GM21786 (cell line): ENCODE measurements around the gene ILDR1.
A peak's percentile ranks its signal among the peaks of the same experiment; 100 is the strongest.
"Not testable (repeated sequence)": the region's sequence is repeated elsewhere in the genome, so short reads cannot be mapped to it uniquely, and the experiment has no call there.

Experiments
- ATAC-seq: cut with Tn5 transposase; IDR thresholded peaks from one replicate; pipeline ENCODE4 v1.9.1; 2021; ENCODE audit not compliant: unreplicated experiment

Gene ILDR1

DNA sequence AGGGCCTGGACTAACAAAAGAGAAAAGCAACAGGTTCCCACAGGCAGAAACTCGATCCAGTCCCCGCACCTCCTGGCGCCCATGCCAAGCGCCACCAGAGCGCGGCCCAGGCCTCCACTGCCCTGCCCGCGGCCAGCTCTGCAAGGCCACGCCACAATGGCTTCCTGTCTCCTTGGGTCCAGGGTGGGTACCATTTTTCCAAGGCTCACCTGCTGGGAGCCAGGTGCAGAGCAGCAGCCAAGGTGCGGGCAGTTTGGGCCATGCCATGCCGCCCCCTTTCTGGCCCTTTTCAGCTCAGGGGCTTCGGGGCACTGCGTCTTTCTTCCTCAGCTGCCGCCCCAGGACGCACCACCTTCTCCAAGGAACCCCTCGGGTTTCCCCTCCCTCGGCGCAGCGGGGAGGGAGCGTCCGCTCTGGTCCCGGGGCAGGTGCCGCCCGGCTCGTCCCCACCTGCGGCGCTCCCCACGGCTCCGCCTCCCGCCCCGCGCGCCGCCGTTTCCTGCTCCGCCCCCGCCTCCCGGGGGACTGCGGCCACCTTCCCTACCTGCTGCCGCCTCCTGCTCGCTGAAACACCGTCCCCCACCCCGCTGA lies at the start of gene ILDR1:
ILDR1 (minus strand) TSS at position 437 of the 591 bp plus-strand sequence; CDS start at position 267, 170 bp downstream.
- peak; percentile 51 for ATAC-seq

DNA sequence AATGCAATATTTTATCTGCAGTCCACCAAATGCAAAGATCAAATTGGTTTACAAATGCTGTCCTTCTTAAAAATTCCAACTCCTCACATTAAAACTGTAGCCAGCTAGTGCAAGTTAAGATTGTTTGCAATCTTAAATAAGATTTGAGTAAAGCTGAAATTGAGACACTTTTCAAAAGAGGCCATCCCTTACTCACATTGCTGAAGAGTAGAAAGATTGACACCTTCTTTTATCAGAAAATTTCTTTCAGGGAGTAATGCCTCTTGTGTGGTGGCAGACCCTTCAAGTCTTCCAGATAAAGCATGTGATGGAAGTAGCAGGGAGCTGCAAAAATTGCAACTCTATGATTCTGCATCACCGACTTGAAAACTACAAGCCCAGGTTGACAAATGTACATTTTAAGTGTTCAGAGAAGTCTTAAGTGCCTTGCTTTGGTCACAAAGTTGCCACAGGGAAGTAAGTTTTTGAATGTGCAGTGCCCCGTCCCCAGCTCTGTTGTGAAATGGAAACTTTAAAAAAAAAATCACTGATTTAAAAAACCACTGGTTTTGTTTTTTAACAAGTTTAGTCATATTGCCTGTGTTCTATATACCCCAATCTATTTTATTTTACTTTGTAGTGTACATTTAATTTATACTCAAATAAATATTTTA lies 45.7 kb upstream of the ILDR1 start:
- peak; percentile 43 for ATAC-seq

DNA sequence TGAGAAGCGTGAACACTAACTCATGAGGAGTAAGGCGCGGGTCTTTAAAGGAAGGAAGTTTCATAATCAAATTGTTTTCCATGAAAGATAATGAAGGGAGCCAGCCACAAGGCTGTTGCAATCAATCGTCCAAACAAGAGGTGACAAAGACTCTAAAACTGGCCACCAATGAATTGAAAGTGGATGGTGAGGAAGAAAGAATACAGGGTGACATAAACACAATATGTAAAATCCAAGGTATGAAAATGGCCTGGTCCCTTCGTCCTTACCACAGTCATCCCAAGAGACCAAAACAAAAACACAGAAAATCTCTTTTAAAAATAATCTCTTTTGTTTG lies 45.1 kb upstream of the ILDR1 start:
- peak; percentile 44 for ATAC-seq

DNA sequence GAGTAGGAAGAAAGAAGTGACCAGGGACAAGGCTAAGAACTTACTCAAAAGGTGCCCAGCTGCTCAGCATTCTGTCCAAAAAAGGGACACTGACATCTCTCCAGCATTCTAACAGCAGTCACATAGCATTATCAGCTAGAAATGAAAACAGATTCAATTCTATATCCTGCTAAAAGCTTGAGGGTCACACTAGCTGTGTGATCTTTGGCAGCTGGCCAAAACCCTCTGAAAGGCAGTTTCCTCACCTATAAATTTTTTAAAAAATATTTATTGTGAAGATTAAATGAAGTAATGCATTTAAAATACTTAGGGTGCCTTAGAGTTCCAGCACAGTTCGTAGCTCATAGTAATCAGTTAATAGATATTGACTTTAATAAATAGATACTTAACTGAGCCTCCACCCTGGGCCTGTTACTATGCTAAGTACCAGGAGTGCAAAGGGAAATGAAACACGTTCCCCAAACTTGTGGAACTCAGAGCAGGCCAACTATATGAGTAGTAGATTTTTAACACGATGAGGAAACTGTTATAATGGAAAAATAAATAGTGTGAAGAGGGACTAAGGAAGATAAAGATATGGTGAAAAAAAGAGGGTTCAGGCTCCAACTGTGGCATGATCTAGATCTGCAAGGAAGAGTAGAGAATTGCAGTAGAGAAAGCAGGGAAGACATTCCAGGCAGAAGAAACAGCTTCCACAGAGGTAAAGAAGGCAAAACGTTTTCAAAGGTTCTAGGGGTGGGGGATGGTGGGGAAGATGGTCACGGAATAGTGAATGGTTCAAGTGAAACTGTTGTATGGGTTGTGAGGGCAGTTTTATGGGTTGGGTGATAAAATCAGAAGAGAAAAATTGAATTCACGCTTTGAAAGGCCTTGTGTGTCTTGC lies 44.5 kb upstream of the ILDR1 start:
- ATAC-seq, result peak; percentile 15

DNA sequence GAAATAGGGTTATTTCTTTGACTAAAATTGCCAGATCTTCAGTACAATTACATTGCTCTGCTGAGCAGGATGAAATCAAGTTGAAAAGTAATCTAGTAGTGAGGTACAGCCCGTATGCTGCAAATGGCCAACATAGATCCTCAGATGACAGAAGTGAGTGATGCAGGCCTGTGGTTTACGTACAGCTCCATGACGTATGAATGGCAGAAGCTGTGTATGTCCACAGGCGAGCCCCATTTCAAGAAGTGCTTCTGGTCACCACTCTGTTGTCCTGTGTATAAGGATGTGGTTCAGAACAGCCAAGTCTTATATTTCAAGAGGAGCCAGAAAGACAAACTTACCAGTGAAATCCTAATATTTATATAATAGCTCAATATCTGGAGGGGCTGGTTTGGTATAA lies 42.3 kb upstream of the ILDR1 start:
- no peak for ATAC-seq

DNA sequence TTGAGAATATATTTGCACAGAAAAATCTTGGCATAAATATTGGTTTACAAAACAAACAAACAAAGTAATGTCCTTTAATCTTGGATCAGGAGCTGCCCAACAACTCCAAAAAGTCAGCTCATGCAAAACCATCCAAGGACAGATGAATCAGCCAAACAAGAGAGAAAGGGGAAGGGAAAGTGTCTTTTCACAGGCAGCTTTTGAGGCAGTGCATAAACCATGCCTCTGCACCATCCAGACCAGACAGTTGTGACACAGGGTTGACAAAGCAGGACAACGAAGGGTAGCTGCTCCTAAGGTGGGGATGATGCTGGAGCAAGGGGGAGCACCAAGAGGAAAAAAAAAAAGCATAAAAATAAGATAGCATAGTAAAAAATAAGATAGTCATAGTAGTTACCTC lies 41.9 kb upstream of the ILDR1 start:
- ATAC-seq, result peak; percentile 40

DNA sequence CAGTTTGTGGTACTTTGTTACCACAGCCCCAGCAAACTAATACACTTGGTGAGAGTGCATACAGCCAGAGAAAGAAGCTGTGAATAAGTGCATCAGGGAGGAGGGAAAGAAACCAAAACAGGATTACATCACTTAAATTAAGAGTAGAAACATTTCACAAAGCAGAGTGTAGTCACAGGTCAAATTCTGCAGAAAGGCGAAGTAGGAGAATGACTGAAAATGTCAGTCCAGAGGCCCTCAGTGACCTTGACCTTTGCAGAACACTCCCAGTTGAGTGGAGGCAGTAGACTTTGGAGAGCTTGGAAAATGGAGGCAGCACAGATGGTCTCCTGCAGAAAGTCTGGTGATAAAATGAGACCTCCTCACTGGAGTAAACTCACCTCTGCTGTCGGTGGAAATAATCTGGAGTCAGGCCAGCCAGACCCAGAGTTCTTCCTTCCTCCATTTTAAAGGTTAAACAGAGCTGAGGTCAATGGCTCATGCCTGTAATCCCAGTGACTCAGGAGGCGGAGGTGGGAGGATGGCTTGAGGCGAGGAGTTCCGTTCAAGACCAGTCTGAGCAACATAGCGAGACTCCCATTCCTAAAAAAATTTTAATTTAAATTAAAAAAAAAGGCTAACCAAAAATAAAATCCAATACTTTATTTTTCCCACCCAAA lies 38.1 kb upstream of the ILDR1 start:
- no peak for ATAC-seq

DNA sequence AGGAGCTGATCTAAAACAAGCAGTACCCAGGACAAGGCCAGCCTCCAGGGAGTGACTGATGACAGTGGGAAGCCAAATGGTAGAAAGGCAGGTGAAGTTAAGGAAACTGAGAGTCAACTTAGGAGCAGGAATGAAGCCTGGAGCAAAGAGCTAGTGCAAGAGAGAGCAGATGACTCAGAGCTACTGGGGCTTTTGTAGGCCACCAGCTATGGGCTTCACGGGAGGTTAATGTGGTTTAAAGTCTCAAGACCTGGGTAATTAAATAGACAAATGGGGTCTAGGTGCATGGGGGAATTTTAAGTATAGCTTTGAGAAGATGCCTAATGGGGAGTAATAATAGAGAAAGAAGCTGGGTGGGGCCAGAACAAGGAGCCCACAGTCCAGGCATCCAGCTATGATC lies 36.2 kb upstream of the ILDR1 start:
- ATAC-seq, result peak; percentile 40

DNA sequence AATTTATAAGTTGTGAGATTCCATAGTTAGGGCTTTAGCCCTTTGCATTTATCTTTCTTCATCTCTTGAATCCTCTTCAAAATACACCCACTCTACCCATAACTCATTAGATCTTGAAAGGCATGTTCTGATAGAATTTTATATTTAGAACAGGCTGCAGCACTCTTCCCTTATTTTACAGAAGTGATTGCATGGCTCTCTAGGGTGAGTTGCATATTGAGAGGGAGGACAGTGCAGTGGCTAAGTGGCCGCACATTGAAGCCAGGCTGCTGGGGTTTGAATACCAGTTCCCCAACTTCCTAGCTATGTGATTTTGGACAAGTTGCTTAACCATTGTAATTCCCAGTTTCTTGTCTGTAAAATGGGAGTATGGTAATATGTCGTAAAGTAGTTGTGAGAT lies 35.6 kb upstream of the ILDR1 start:
- ATAC-seq, result no peak

DNA sequence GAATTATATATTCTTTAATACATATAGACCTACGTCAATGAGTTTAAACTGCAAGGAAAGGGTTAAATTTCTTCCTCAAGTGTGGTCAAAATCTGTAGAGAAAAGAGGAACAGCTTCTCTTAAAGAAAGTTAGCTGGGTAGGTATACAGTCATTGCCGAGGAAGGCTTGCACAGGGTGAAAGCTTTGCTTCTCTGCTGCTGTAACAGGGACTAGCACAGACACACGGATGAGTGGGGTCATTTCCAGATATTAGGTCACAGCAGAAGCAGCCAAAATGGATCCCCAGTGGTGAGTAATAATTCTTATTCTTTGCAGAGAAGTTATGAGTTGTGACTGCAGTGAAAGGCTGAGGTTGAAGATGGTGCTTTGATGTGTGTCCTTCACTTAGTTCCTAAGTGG lies 33.2 kb upstream of the ILDR1 start, which contains the start of gene CD86:
CD86 (plus strand) TSS at position 148 of the 400 bp plus-strand sequence; CDS start at position 276, 128 bp downstream.
- ATAC-seq, result peak; percentile 85

DNA sequence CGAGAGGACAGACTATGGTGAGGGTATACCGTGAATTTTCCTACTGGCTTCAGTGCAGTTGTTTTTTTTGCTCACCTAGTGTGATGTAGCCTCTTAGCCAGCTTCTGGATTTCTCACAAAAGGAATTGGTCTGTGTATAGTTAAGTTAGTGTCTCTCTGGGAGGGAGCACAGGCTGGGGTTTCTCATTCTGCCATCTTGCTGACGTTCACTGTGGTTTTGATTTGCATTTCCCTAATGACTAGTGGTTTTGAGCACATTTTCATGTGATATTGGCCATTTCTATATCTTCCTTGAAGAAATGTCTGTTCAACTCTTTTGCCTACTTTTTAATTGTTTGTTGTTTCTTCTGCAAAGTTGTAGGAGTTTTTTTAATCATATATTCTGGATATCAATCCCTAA lies 30.9 kb upstream of the ILDR1 start:
- ATAC-seq, result no peak

DNA sequence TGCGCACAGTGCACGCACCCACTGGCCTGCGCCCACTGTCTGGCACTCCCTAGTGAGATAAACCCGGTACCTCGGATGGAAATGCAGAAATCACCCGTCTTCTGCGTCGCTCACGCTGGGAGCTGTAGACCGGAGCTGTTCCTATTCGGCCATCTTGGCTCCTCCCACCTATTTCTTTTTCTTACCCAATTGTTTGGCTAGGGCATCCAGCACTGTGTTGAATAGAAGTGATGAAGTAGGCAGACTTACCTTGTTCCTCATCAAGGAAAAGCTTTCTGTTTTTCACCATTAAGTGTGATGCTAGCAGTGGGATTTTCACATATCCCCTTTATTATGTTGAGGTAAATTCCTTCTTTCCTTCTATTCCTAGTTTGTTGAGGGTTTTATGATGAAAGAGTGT lies 25.7 kb upstream of the ILDR1 start:
- not testable (repeated sequence) for ATAC-seq

DNA sequence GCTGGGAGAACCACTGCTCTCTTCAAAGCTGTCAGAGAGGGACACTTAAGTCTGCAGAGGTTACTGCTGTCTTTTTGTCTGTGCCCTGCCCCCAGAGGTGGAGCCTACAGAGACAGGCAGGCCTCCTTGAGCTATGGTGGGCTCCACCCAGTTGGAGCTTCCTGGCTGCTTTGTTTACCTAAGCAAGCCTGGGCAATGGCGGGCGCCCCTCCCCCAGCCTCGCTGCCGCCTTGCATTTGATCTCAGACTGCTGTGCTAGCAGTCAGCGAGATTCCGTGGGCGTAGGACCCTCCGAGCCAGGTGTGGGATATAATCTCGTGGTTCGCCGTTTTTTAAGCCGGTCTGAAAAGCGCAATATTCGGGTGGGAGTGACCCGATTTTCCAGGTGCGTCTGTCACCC lies 25.2 kb upstream of the ILDR1 start:
- ATAC-seq, result not testable (repeated sequence)

DNA sequence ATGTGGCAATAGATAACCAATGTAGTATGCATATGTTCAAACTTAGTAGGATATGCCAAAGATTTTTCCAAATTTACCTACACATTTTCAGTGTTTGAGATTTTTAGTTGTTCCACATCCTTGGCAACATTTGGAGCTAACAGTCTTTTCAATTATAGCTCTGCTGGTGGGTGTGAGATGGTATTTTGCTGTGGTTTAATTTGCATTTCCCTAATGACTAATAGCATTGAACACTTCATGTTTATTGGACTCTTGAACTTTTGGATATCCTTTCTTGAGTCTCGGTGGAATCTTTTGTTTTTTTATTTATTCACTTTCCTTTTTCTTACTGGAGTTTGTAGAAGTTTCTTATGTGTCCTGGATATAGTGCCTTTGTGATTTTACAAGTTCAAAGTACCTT lies 11.0 kb upstream of the ILDR1 start:
- ATAC-seq, result no peak

DNA sequence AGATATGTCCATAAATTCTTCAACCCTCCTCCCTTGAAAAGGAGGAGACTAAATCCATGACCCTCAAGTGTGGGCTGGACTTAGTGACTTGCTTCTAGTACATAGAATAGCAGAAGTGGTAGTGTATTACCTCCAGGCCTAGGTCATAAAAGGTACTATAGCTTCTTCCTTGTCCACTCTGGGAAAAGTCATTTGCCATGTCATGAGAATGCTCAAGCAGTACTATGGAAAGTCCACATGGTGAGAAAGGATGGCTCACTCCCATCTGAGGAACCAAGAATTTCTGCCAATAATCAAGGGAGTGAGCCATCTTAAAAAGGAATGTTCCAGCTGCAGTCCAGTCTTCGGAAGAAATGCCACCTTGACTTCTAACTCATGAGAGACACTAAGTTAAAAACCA lies 10.5 kb upstream of the ILDR1 start:
- no peak for ATAC-seq

DNA sequence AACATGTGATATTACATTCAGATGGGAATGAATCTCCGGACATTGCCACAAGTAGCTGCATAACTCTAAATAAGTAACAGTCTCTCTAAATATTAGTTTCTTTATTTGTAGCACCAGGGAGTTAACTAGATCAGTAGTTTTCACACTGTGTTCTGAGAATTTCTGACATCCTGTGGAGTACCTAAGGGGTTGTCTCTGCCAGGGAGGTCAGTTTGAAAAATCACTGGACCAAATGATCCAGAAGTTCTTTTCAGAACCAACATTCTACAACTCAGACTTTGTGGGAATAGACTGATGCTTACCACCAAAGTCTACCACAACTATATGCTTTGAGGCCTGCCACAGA lies 9.0 kb upstream of the ILDR1 start:
- peak; percentile 38 for ATAC-seq

DNA sequence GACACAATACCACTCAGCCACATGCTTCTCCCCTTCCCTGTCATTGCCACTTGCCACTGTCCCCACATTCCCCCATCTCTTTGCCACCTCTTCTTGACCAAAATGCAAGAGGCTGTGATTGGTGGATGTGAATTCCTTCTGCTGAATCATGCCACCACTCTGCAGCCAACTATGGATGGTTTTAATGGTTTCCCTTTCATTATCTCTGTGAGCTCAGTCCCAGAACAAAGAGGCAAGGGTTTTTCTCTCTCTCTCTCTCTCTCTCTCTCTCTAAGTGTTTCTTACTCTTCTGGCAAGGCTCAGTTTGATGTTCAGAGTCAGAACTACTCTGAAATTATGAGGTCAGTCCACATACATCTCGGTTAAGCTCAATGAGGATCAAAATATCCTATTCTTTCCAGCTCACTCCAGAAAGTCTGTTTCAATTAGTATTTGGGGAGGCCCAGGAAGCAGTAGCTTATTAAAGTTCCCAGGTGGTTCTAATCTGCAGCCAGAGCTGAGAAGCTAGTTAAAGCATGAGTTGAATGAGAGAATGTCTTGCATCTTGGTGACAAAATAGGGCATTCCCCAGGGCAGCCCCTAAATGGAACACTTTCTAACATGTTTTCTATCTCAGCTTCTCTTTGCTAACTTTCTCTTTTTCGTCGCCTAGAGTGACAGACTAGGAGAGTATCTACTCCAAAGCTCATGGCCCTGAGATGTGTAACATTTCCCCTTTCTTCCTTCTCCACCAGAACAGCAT lies 8.5 kb upstream of the ILDR1 start:
- ATAC-seq, result peak; percentile 57

DNA sequence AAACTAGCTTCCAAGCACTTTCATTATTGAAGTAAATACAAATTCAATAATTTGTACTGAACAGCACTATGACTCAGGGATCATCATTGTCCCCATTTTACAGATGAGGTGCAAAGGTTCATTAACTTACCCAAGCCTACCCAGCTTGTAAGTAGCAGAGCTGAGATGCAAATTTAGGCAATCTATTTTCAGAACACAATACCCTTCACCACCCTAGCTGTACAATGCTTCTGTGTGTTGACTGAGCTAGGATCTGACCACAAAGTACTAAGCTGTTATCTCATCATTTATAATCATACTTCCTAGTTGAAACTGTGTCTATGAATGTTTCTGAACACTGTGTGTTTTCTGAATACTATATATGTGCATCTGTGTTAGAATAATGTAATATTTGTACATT lies 3.2 kb upstream of the ILDR1 start:
- ATAC-seq, result peak; percentile 72

DNA sequence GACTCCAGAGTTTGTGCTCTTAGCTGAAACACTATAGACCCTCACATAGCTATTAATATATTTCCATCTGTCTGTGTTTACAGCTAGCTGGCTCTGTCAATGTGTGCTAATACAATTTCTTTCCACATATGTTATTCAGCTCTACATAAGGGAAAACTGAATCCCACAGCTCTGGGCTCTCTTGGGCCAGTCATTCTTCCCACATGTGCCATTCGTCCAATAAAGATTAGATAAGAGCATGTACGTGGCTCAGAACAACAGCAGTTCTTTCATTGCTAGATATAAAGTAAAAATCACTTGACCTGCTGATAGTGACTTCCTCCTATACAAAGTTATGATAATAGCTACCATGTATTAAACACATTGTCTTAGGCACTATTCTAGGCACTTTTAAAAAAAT lies 2.8 kb upstream of the ILDR1 start:
- no peak for ATAC-seq

DNA sequence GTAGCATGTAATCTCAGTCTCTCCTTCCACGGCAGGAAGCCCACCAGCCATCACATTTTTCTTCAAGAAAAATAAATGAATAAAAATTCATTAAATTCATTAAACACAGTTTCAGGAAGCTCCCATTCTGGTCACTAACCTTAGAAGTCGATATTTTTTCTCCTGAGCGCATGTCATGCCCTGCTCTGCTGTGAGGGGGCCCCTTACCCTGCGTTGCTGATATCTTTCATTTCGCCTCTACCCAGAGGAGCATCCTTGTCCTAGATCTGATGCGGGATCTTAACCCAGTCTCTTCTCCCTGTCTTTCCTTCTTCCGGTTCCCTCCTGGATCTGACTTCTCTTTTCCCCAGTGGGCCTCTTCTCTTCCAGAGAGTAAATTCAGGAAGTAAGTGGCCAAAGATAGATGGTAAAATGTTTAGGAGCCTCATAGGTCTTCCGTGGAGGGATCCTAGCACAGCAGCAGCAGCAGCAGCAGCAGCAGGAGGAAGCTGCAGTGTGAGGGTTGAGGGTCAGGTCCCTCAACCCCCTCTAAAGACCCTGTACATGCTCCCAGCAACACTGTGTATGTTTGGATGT lies 1.4 kb upstream of the ILDR1 start:
- no peak for ATAC-seq

DNA sequence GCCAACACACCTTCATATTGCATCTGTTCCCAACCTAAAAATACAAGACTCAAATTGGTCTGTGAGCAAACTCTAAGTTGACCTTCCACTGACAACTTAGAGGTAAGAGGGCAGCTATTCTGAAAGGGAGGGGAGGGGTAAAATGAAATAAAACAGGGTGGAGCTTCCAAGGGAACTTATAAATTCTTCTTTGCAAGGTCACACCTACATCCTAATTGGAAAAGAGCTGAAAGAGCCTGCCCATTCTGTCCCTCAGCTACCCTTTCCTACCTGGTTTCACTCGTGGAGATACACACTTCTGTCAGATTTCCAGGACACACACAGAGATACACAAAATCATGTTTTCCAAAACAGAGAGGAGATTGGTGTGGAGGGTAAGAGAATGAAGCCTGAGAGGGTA lies 1.0 kb downstream of the ILDR1 start:
- ATAC-seq, result no peak
